NCI-H2081 (cell line): ENCODE data around the gene RBM45.

ENCODE experiments used
- DNase-seq, 2 experiments: peaks; one replicate each; lab custom pipeline; 2025; lab: John Stamatoyannopoulos, UW

RBM45 gene

GRCh38 chr2:178160601-178161000, 48.4 kb downstream of the RBM45 start:
- no peak for DNase-seq

- DNase-seq = no peak
These were observed 51.2 kb downstream of the RBM45 start for GRCh38 chr2:178163395-178163794.

- no peak for DNase-seq
These were observed 51.7 kb downstream of the RBM45 start for GRCh38 chr2:178163911-178164310.

GRCh38 chr2:178173657-178174056, 61.4 kb downstream of the RBM45 start:
- no peak for DNase-seq

DNA sequence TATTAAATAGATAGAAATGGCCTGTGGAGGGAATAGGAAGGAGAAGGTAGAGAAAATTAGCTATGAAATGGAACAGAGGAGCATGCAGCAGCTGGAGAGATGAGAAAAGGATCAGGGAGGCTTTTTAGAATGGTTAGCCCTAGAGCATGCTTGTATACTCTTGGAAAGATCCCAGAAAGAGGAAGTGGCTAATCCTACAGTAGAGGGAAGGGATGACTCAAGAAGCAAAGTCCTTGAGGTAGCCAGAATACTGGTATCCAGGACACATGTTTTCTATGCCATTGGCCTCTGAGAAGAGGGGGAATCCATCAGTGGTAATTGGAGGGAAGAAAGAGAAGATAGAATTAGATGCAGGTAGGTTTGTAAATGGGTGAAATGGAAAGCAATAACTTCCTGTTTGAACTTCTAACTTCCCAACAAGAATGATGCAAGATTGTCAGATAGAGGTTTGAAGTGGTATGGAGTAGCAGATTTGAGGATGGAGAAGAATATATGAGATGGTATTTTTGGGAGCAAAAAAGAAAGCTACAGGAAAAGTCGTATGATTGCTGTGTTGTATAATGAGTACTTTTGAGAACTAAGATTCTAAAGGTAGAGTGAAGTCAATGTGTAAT, 64.9 kb downstream of the RBM45 start:
- DNase-seq = no peak
